ENCODE measurements around the gene TC2N. TPM values are rescaled to one million over a fixed set of nuclear protein-coding genes. Genes with fewer than 3 reads are reported as not detected.
"Not testable (repeated sequence)": the region's sequence is repeated elsewhere in the genome, so short reads cannot be mapped to it uniquely, and the experiment has no call there.

TC2N gene
- total and polyA plus RNA-seq, 2 experiments from 2014 or later, result 10.0 to 35.0 TPM

DNA sequence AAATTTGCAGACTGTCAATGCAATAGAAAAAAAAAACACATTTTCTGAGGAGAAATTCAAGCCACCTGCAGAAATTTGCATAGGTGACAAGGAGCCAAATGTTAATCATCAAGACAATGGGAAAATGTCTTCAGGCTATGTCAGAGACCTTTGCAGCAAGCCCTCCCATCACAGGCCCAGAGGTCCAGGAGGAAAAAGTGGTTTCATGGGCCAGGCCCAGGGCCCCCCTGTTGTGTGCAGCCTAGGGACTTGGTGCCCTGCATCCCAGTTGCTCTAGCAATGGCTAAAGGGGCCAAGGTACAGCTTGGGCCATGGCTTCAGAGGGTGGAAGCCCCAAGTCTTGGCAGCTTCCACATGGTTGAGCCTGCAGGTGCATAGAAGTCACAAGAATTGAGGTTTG, 60.6 kb downstream of the TC2N start:
- Mint-ChIP-seq H3K9me3 (peaks cover 43% of the 10 kb centered on the region), H3K27me3 (ENCODE audit: insufficient read depth, low read depth, poor library complexity) (peaks cover 1% of the 10 kb centered on the region), H3K4me1 (no peaks in the 10 kb centered on the region), H3K4me3 (no peak overlapping the region), H3K36me3 (ENCODE audit: low read depth) (peaks cover 57% of the 10 kb centered on the region), H3K27ac (no peak overlapping the region)
- H3K79me2 ChIP-seq (replicated peaks; ENCODE audit: insufficient read depth), result no peaks in the 10 kb centered on the region
- H3K27ac ChIP-seq (ENCODE audit: low read depth), result no peak overlapping the region
- H2AFZ ChIP-seq, result no peak overlapping the region
- no peak overlapping the region for H3K4me3 ChIP-seq
- no peaks in the 10 kb centered on the region for H3K4me1 ChIP-seq (ENCODE audit: insufficient read depth)
- H3F3A ChIP-seq (replicated peaks; ENCODE audit: low read depth), result no peaks in the 10 kb centered on the region
- ATAC-seq (no peak), DNase-seq (ENCODE audit: low spot score) (no peak)
- H3K9me2 ChIP-seq (ENCODE audit: insufficient read depth), result no peaks in the 10 kb centered on the region
- peaks cover 32% of the 10 kb centered on the region for H3K36me3 ChIP-seq (ENCODE audit: insufficient read depth)
- no peak for TF ChIP-seq EZH2 (IDR thresholded peaks at IDR 0.05; ENCODE audit: low read depth, unreplicated experiment)
- TF ChIP-seq STAT1 (IDR thresholded peaks at IDR 0.05; ENCODE audit: unreplicated experiment), result no peak
- TF ChIP-seq, protein P1, sequence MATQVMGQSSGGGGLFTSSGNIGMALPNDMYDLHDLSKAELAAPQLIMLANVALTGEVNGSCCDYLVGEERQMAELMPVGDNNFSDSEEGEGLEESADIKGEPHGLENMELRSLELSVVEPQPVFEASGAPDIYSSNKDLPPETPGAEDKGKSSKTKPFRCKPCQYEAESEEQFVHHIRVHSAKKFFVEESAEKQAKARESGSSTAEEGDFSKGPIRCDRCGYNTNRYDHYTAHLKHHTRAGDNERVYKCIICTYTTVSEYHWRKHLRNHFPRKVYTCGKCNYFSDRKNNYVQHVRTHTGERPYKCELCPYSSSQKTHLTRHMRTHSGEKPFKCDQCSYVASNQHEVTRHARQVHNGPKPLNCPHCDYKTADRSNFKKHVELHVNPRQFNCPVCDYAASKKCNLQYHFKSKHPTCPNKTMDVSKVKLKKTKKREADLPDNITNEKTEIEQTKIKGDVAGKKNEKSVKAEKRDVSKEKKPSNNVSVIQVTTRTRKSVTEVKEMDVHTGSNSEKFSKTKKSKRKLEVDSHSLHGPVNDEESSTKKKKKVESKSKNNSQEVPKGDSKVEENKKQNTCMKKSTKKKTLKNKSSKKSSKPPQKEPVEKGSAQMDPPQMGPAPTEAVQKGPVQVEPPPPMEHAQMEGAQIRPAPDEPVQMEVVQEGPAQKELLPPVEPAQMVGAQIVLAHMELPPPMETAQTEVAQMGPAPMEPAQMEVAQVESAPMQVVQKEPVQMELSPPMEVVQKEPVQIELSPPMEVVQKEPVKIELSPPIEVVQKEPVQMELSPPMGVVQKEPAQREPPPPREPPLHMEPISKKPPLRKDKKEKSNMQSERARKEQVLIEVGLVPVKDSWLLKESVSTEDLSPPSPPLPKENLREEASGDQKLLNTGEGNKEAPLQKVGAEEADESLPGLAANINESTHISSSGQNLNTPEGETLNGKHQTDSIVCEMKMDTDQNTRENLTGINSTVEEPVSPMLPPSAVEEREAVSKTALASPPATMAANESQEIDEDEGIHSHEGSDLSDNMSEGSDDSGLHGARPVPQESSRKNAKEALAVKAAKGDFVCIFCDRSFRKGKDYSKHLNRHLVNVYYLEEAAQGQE (IDR thresholded peaks at IDR 0.05; ENCODE audit: unreplicated experiment), result no peak
- TF ChIP-seq CREB1 (CRISPR knock-in tag; IDR thresholded peaks at IDR 0.05; ENCODE audit: low read depth), result no peak
- TF ChIP-seq ZNF331 (CRISPR knock-in tag; IDR thresholded peaks at IDR 0.05; ENCODE audit: low read depth), result no peak
- no peak for TF ChIP-seq JUNB (IDR thresholded peaks at IDR 0.05; ENCODE audit: unreplicated experiment)
- TF ChIP-seq ZNF114 (CRISPR knock-in tag; IDR thresholded peaks at IDR 0.05), result no peak
- no peak for TF ChIP-seq NANOG (IDR thresholded peaks at IDR 0.05; ENCODE audit: borderline replicate concordance)
- TF ChIP-seq, protein P2, sequence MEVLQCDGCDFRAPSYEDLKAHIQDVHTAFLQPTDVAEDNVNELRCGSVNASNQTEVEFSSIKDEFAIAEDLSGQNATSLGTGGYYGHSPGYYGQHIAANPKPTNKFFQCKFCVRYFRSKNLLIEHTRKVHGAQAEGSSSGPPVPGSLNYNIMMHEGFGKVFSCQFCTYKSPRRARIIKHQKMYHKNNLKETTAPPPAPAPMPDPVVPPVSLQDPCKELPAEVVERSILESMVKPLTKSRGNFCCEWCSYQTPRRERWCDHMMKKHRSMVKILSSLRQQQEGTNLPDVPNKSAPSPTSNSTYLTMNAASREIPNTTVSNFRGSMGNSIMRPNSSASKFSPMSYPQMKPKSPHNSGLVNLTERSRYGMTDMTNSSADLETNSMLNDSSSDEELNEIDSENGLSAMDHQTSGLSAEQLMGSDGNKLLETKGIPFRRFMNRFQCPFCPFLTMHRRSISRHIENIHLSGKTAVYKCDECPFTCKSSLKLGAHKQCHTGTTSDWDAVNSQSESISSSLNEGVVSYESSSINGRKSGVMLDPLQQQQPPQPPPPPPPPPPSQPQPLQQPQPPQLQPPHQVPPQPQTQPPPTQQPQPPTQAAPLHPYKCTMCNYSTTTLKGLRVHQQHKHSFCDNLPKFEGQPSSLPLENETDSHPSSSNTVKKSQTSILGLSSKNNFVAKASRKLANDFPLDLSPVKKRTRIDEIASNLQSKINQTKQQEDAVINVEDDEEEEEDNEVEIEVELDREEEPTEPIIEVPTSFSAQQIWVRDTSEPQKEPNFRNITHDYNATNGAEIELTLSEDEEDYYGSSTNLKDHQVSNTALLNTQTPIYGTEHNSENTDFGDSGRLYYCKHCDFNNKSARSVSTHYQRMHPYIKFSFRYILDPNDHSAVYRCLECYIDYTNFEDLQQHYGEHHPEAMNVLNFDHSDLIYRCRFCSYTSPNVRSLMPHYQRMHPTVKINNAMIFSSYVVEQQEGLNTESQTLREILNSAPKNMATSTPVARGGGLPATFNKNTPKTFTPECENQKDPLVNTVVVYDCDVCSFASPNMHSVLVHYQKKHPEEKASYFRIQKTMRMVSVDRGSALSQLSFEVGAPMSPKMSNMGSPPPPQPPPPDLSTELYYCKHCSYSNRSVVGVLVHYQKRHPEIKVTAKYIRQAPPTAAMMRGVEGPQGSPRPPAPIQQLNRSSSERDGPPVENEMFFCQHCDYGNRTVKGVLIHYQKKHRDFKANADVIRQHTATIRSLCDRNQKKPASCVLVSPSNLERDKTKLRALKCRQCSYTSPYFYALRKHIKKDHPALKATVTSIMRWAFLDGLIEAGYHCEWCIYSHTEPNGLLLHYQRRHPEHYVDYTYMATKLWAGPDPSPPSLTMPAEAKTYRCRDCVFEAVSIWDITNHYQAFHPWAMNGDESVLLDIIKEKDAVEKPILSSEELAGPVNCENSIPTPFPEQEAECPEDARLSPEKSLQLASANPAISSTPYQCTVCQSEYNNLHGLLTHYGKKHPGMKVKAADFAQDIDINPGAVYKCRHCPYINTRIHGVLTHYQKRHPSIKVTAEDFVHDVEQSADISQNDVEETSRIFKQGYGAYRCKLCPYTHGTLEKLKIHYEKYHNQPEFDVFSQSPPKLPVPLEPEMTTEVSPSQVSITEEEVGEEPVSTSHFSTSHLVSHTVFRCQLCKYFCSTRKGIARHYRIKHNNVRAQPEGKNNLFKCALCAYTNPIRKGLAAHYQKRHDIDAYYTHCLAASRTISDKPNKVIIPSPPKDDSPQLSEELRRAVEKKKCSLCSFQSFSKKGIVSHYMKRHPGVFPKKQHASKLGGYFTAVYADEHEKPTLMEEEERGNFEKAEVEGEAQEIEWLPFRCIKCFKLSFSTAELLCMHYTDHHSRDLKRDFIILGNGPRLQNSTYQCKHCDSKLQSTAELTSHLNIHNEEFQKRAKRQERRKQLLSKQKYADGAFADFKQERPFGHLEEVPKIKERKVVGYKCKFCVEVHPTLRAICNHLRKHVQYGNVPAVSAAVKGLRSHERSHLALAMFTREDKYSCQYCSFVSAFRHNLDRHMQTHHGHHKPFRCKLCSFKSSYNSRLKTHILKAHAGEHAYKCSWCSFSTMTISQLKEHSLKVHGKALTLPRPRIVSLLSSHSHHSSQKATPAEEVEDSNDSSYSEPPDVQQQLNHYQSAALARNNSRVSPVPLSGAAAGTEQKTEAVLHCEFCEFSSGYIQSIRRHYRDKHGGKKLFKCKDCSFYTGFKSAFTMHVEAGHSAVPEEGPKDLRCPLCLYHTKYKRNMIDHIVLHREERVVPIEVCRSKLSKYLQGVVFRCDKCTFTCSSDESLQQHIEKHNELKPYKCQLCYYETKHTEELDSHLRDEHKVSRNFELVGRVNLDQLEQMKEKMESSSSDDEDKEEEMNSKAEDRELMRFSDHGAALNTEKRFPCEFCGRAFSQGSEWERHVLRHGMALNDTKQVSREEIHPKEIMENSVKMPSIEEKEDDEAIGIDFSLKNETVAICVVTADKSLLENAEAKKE (CRISPR knock-in tag; IDR thresholded peaks at IDR 0.05), result no peak
- no peak overlapping the region for H3K4me2 ChIP-seq
- H4K20me1 ChIP-seq (replicated peaks; ENCODE audit: insufficient read depth), result no peaks in the 10 kb centered on the region
- H3K27me3 ChIP-seq (ENCODE audit: insufficient read depth), result no peaks in the 10 kb centered on the region

DNA sequence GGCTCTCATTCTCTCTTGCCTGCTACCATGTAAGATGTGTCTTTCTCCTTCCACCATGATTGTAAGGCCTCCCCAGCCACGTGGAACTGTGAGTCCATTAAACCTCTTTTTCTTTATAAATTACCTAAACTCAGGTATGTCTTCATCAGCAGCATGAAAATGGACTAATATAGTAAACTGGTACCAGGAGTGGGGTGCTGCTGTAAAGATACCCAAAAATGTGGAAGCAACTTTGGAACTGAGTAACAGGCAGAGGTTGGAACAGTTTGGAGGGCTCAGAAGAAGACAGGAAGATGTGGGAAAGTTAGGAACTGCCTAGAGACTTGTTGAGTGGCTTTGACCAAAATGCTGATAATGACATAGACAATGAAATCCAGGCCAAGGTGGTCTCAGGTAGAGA, 61.2 kb downstream of the TC2N start:
- DNase-seq (ENCODE audit: low spot score); H3K27me3 Mint-ChIP-seq (ENCODE audit: insufficient read depth, low read depth, poor library complexity); H3K4me3 ChIP-seq; H2AFZ ChIP-seq; H3K27ac Mint-ChIP-seq; H3K79me2 ChIP-seq (replicated peaks; ENCODE audit: insufficient read depth); H3F3A ChIP-seq (replicated peaks; ENCODE audit: low read depth); H3K27ac ChIP-seq (ENCODE audit: low read depth); H3K4me1 Mint-ChIP-seq; ATAC-seq; H3K4me1 ChIP-seq (ENCODE audit: insufficient read depth); H3K27me3 ChIP-seq (ENCODE audit: insufficient read depth); H3K4me2 ChIP-seq; H4K20me1 ChIP-seq (replicated peaks; ENCODE audit: insufficient read depth); H3K4me3 Mint-ChIP-seq; H3K9me2 ChIP-seq (ENCODE audit: insufficient read depth): not testable (repeated sequence)
- Mint-ChIP-seq H3K9me3 (peaks cover 43% of the 10 kb centered on the region), H3K36me3 (ENCODE audit: low read depth) (peaks cover 54% of the 10 kb centered on the region)
- H3K36me3 ChIP-seq (ENCODE audit: insufficient read depth), result peaks cover 32% of the 10 kb centered on the region

All from GM23338 (cell line).